Activated CD8-positive, alpha-beta T cell treated with anti-CD3 and anti-CD28 coated beads for 36 hours (primary cell): Measurements from ENCODE around the gene IMMT. TPM values are rescaled to one million over a fixed set of nuclear protein-coding genes. Genes with fewer than 3 reads are reported as not detected.

Experiments used
- ATAC-seq: fragments of 200-7000 bp; cut with Tn5 transposase; one replicate; pipeline ENCODE4 v1.10.0; 2021; ENCODE audit warnings: mild to moderate bottlenecking, moderate library complexity
- CTCF ChIA-PET: fragments of 350-600 bp; sonication (Branson Sonifier 250); formaldehyde crosslinking; loops from one replicate; lab custom pipeline; 2021; ENCODE audit warnings: antibody characterized with exemption; lab: Charles Lee
- POLR2A ChIA-PET: fragments of 350-600 bp; sonication (Branson Sonifier 250); formaldehyde crosslinking; loops from one replicate; lab custom pipeline; 2021; ENCODE audit warnings: antibody characterized with exemption; lab: Charles Lee
- DNase-seq: peaks from one replicate; pipeline ENCODE4 v3.0.0-alpha.2; 2020
- H3K27ac Mint-ChIP-seq: one replicate; pipeline ENCODE4 v1.8.0; 2021; ENCODE audit warnings: mild to moderate bottlenecking, mixed read lengths
- H3K27me3 Mint-ChIP-seq: one replicate; pipeline ENCODE4 v1.8.0; 2021; ENCODE audit warnings: mixed read lengths
- H3K36me3 Mint-ChIP-seq: one replicate; pipeline ENCODE4 v1.8.0; 2021; ENCODE audit warnings: low read depth, mixed read lengths
- H3K4me1 Mint-ChIP-seq: one replicate; pipeline ENCODE4 v1.8.0; 2021; ENCODE audit warnings: low read depth, mixed read lengths
- H3K4me3 Mint-ChIP-seq: one replicate; pipeline ENCODE4 v1.8.0; 2021; ENCODE audit warnings: mild to moderate bottlenecking, moderate library complexity, mixed read lengths
- H3K9me3 Mint-ChIP-seq: one replicate; pipeline ENCODE4 v1.8.0; 2021; ENCODE audit warnings: mixed read lengths
- intact Hi-C: fragments of 100-400 bp; cut with micrococcal nuclease; formaldehyde crosslinking; loops from one replicate; pipeline ENCODE4 v1.10.0; 2022
- total RNA-seq, 2 experiments: library from RNA; stranded (reverse); gene quantifications; one replicate each; pipeline ENCODE4 v1.2.3, GENCODE V29; 2021
- TF ChIP-seq, protein P1 (sequence below): fragments of 200-600 bp; IDR thresholded peaks from one replicate; pipeline ENCODE4 v1.8.0; 2022; ENCODE audit warnings: antibody characterized with exemption, mild to moderate bottlenecking

IMMT gene
- total RNA-seq, 2 experiments from 2014 or later = 143 to 144 TPM

- Mint-ChIP-seq H3K27ac (peak within 1 kb of the TSS; percentile 98), H3K9me3 (peaks cover 2% of the 10 kb centered on the region), H3K4me3 (peak within 1 kb of the TSS; percentile 86), H3K36me3 (peaks cover 66% of the 10 kb centered on the region), H3K4me1 (peaks cover 59% of the 10 kb centered on the region), H3K27me3 (no peaks in the 10 kb centered on the region)
- ChIA-PET POLR2A (interaction anchor here (0.8 to 1.9 kb wide), 22 partner anchors 9 to 491 kb away, joined by 3 to 13 read pairs (median 4); partner anchors contain the start of genes IMMT and USP39), CTCF (interaction anchor here (1.1 to 2.1 kb wide), 8 partner anchors 9 to 469 kb away, joined by 3 to 7 read pairs (median 4); no protein-coding TSS in a partner anchor)
- peak; percentile 98 for DNase-seq
- TF ChIP-seq, protein P1, sequence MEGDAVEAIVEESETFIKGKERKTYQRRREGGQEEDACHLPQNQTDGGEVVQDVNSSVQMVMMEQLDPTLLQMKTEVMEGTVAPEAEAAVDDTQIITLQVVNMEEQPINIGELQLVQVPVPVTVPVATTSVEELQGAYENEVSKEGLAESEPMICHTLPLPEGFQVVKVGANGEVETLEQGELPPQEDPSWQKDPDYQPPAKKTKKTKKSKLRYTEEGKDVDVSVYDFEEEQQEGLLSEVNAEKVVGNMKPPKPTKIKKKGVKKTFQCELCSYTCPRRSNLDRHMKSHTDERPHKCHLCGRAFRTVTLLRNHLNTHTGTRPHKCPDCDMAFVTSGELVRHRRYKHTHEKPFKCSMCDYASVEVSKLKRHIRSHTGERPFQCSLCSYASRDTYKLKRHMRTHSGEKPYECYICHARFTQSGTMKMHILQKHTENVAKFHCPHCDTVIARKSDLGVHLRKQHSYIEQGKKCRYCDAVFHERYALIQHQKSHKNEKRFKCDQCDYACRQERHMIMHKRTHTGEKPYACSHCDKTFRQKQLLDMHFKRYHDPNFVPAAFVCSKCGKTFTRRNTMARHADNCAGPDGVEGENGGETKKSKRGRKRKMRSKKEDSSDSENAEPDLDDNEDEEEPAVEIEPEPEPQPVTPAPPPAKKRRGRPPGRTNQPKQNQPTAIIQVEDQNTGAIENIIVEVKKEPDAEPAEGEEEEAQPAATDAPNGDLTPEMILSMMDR = no peak
- intact Hi-C loops = loop anchor here (10.0 kb wide), 1 partner anchor 79 kb away; no protein-coding TSS in a partner anchor
- ATAC-seq = peak; percentile 92
Observed at GRCh38 chr2:86105969-86106945, 89.0 kb downstream of the IMMT start, which contains the start of gene PTCD3. Gene PTCD3, plus strand, starts transcription at chr2:86106235. Its CDS starts 13 bp downstream, at chr2:86106248.

DNA sequence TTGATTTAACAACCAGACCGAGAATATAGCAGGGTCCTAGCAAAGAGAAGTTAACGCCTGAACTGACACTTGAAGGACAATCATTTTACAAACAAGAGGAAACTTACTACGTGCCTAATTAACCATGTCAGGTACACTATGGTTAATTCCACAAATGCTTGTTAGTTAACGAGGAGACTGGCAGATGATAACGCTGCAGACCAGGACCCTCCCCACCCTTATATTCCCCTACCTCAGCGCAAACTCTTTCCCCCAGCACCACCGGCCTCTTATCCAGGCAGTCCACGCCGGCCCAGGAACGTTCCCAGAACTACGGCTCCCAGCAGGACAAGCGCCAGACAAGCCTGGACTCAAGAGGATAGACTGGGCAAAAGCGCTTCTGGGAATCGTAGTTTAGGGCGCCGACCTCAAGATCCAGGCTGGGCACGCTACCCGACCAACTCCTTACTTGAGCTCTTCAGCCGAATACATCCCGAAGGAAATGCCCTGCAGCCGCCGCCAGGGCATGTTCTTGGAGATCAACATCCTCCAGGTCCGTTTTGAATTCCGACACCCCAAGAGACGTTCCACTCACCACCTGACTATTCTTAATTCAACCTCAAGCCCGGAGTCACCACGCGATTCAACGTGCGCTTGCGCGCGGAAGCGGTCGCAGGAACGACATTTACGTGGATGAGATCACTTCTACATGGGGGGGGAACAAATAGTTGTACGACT, 89.9 kb downstream of the IMMT start, which contains the start of gene POLR1A:
Gene POLR1A (minus strand): TSS at position 635 of the 717 bp plus-strand sequence. CDS start 110 bp downstream, at position 525.
- Mint-ChIP-seq H3K27ac (peak within 1 kb of the TSS; percentile 98), H3K4me1 (peaks cover 60% of the 10 kb centered on the region), H3K36me3 (peaks cover 64% of the 10 kb centered on the region), H3K27me3 (no peaks in the 10 kb centered on the region), H3K9me3 (peaks cover 2% of the 10 kb centered on the region), H3K4me3 (peak within 1 kb of the TSS; percentile 86)
- ATAC-seq = peak; percentile 83
- intact Hi-C loops = loop anchor here (10.0 kb wide), 1 partner anchor 79 kb away; no protein-coding TSS in a partner anchor
- POLR2A ChIA-PET = interaction anchor here (0.8 to 1.9 kb wide), 18 partner anchors 9 to 461 kb away, joined by 3 to 13 read pairs (median 5); partner anchors contain the start of gene IMMT
- TF ChIP-seq, protein P1 = no peak
- CTCF ChIA-PET = interaction anchor here (1.1 to 2.1 kb wide), 8 partner anchors 10 to 468 kb away, joined by 3 to 7 read pairs (median 4); no protein-coding TSS in a partner anchor
- DNase-seq = peak; percentile 89

DNA sequence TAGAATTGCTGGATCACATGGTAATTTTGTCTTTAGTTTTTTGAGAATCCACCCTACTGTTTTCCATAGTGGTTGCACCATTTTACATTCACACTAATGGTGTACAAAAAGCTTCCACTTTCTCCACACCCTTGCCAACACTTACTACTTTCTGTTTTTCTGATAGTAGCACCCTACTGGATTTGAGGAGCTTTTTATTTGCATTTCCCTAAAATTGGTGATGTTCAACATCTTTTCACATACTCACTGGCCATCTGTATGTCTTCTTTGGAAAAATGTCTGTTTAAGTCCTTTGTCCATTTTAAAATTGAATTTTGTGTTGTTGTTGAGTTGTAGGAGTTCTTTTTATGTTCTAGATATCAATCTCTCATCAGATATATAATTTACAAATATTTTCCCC, 93.1 kb downstream of the IMMT start:
- H3K27me3 Mint-ChIP-seq = no peaks in the 10 kb centered on the region
- peak overlapping the region; percentile 4 for H3K4me3 Mint-ChIP-seq
- peaks cover 56% of the 10 kb centered on the region for H3K36me3 Mint-ChIP-seq
- ATAC-seq (no peak), DNase-seq (no peak)
- TF ChIP-seq, protein P1 = no peak
- peaks cover 48% of the 10 kb centered on the region for H3K4me1 Mint-ChIP-seq
- ChIA-PET CTCF (no interaction called here), POLR2A (no interaction called here)
- peaks cover 2% of the 10 kb centered on the region for H3K9me3 Mint-ChIP-seq
- intact Hi-C loops = loop anchor here (10.0 kb wide), 1 partner anchor 83 kb away; no protein-coding TSS in a partner anchor
- peak overlapping the region; percentile 18 for H3K27ac Mint-ChIP-seq

DNA sequence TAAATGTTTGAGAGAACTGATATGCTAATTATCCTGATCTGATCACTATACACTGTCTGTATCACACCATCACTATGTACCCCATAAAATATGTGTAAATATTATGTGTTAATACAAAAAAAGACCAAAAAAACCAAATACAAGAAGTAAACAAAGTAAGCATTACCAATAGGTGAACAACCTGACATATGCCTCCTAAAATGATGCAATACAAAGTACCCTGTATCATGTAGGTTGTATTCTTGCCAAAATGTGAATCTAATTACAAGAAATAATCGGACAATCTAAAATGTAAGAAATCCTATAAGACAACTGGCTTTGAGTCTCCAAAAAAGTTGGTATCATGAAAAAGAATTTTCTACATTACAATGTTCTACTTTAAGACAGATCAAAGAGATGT, 97.3 kb downstream of the IMMT start:
- Mint-ChIP-seq H3K4me3 (no peak overlapping the region), H3K4me1 (peaks cover 37% of the 10 kb centered on the region), H3K27me3 (no peaks in the 10 kb centered on the region), H3K9me3 (peaks cover 2% of the 10 kb centered on the region), H3K27ac (peak overlapping the region; percentile 20), H3K36me3 (peaks cover 56% of the 10 kb centered on the region)
- CTCF ChIA-PET = interaction anchor here (1.2 to 1.6 kb wide), 3 partner anchors 9 to 271 kb away, joined by 3 to 5 read pairs (median 5); no protein-coding TSS in a partner anchor
- no peak for DNase-seq
- intact Hi-C loops = no loop called here
- TF ChIP-seq, protein P1 = no peak
- no peak for ATAC-seq
- POLR2A ChIA-PET = interaction anchor here (0.9 to 1.2 kb wide), 2 partner anchors 245 to 486 kb away, joined by 3 read pairs; partner anchors contain the start of gene C2orf68
